ENCODE results near the gene RAB5B. TPM values are rescaled to one million over a fixed set of nuclear protein-coding genes. Genes with fewer than 3 reads are reported as not detected.

RAB5B gene
- total RNA-seq, 1 experiment from 2014 or later = 44.5 TPM

DNA sequence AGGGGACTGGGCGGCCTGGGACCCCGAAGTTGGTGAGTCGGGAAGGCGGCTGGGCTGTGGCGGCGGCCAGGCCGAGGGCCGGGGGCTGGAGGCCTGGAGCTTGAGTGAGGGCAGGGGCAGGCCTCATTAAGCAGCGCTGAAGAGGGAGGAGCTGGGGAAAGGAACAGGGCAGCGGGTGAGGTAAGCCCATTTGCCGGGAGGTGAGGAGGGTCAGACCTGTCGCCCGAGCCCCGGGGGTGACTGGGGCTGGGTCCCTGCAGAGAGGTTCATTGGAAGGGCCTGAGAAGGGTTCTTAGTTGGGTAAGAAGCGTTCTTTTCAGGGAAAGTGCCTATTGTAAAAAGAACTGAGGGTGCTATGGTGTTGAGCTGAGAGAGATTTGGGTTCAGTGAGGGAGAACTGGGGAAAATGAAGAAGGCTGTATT, 441 bp downstream of the RAB5B start:
- intact Hi-C loops (cut with micrococcal nuclease) = no loop called here
- Histone ChIP-seq H3K27me3 (ENCODE audit: insufficient read depth, low read length) (no peaks in the 10 kb centered on the region), H3K4me3 (replicated peaks in 1 of 2; ENCODE audit: low read depth in 1 of 2, low read length in 2 of 2) (peak overlapping the region; percentile 78 to 94), H3K36me3 (ENCODE audit: control insufficient read depth in 1 of 2, insufficient read depth in 2 of 2, low read length in 2 of 2) (peaks cover 6 to 19% of the 10 kb centered on the region in 2 experiments; a peak in 3 of 4 replicates), H4K20me1 (ENCODE audit: insufficient read depth) (no peaks in the 10 kb centered on the region), H3K9me3 (ENCODE audit: control insufficient read depth in 1 of 2, insufficient read depth in 1 of 2, low read depth in 1 of 2, low read length in 2 of 2) (no peaks in the 10 kb centered on the region), H3K4me2 (ENCODE audit: low read length) (peak overlapping the region; percentile 91), H2AFZ (ENCODE audit: low read depth, low read length, poor library complexity, severe bottlenecking) (no peak overlapping the region), H3K4me1 (ENCODE audit: control insufficient read depth in 1 of 2, insufficient read depth in 2 of 2, low read length in 2 of 2) (peaks cover 17 to 32% of the 10 kb centered on the region in 2 experiments), H3K9me2 (ENCODE audit: insufficient read depth) (no peaks in the 10 kb centered on the region), H3K27ac (ENCODE audit: low read depth, low read length) (peak overlapping the region; percentile 80), H3K79me2 (ENCODE audit: insufficient read depth, low read length) (peaks cover 20% of the 10 kb centered on the region; the same call in 1 of the 2 replicates), H3K9ac (ENCODE audit: low read length) (peak overlapping the region; percentile 79)
- peak; percentile 43 for ATAC-seq
- no TSS peak for BruUV-seq (replicated peaks)
- no peak for DNase-seq (ENCODE audit: low read depth, low spot score)
- ChIA-PET CTCF (interaction anchor here (0.9 to 4.7 kb wide), 7 partner anchors 9 to 662 kb away, joined by 3 to 35 read pairs (median 5); partner anchors contain the start of gene SUOX), POLR2A (interaction anchor here (0.6 to 1.9 kb wide), 22 partner anchors 8 to 1138 kb away, joined by 3 to 13 read pairs (median 4); partner anchors contain the start of genes DGKA, DNAJC14, ORMDL2 and PYM1), RAD21 (ENCODE audit: low non-redundant PET in 1 of 2, low total read pairs in 2 of 2, uncharacterized antibody in 2 of 2, unreplicated experiment in 2 of 2) (interaction anchor here (1.0 to 1.6 kb wide), 2 partner anchors 22 to 236 kb away, joined by 3 to 6 read pairs; partner anchors contain the start of gene SUOX (in 1 of the 2))
- TF ChIP-seq ZFX (IDR thresholded peaks at IDR 0.05) = peak; percentile 51
- no peak for TF ChIP-seq CTCF (IDR thresholded peaks at IDR 0.05 in 2 of 3, conservative IDR thresholded peaks at IDR 0.05 in 1 of 3; ENCODE audit: borderline replicate concordance in 1 of 3, insufficient read depth in 1 of 3, low read depth in 2 of 3, low read length in 2 of 3)
- no peak for TF ChIP-seq EGR1 (IDR thresholded peaks at IDR 0.05; ENCODE audit: low read depth)

DNA sequence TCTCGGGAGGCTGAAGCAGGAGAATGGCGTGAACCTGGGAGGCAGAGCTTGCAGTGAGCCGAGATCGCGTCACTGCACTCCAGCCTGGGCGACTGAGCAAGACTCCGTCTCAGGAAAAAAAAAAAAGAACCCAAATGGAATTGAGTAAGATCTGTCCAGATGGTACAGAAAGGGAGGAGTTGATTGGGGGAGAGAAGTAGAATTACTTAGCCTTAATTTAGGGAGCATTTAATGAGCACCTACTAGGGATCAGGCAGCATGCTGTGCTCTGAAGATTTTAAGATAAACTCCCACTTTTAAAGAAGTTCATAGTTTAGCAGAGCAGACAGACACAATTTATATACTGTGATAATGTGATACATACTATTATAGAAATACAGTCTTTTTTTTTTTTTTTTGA, 4.5 kb downstream of the RAB5B start:
- H3K9me3 ChIP-seq (ENCODE audit: control insufficient read depth in 1 of 2, insufficient read depth in 1 of 2, low read depth in 1 of 2, low read length in 2 of 2) = no peaks in the 10 kb centered on the region
- POLR2A ChIA-PET = no interaction called here
- no peaks in the 10 kb centered on the region for H4K20me1 ChIP-seq (ENCODE audit: insufficient read depth)
- H3K79me2 ChIP-seq (ENCODE audit: insufficient read depth, low read length) = peaks cover 18% of the 10 kb centered on the region; the same call in 1 of the 2 replicates
- no peak overlapping the region for H3K9ac ChIP-seq (ENCODE audit: low read length)
- RAD21 ChIA-PET (ENCODE audit: low non-redundant PET in 1 of 2, low total read pairs in 2 of 2, uncharacterized antibody in 2 of 2, unreplicated experiment in 2 of 2) = no interaction called here
- no peak overlapping the region for H3K27ac ChIP-seq (ENCODE audit: low read depth, low read length)
- DNase-seq (ENCODE audit: low read depth, low spot score) = no peak
- ATAC-seq = no peak
- no peaks in the 10 kb centered on the region for H3K9me2 ChIP-seq (ENCODE audit: insufficient read depth)
- H3K36me3 ChIP-seq (ENCODE audit: control insufficient read depth in 1 of 2, insufficient read depth in 2 of 2, low read length in 2 of 2) = no peaks in the 10 kb centered on the region
- H2AFZ ChIP-seq (ENCODE audit: low read depth, low read length, poor library complexity, severe bottlenecking) = no peak overlapping the region
- no peak overlapping the region for H3K4me2 ChIP-seq (ENCODE audit: low read length)
- peaks cover 12 to 24% of the 10 kb centered on the region in 2 experiments for H3K4me1 ChIP-seq (ENCODE audit: control insufficient read depth in 1 of 2, insufficient read depth in 2 of 2, low read length in 2 of 2)
- BruUV-seq (replicated peaks) = no TSS peak
- CTCF ChIA-PET = interaction anchor here (1.1 kb wide), 1 partner anchor 18 kb away, joined by 3 read pairs; no protein-coding TSS in a partner anchor
- intact Hi-C loops (cut with micrococcal nuclease) = no loop called here
- no peaks in the 10 kb centered on the region for H3K27me3 ChIP-seq (ENCODE audit: insufficient read depth, low read length)
- H3K4me3 ChIP-seq (replicated peaks in 1 of 2; ENCODE audit: low read depth in 1 of 2, low read length in 2 of 2) = no peak overlapping the region
- no peak for TF ChIP-seq MAX (IDR thresholded peaks at IDR 0.05)
- TF ChIP-seq ATF3 (IDR thresholded peaks at IDR 0.05) = no peak
- TF ChIP-seq CTCF (IDR thresholded peaks at IDR 0.05 in 2 of 3, conservative IDR thresholded peaks at IDR 0.05 in 1 of 3; ENCODE audit: borderline replicate concordance in 1 of 3, insufficient read depth in 1 of 3, low read depth in 2 of 3, low read length in 2 of 3) = no peak
- TF ChIP-seq, protein P1, sequence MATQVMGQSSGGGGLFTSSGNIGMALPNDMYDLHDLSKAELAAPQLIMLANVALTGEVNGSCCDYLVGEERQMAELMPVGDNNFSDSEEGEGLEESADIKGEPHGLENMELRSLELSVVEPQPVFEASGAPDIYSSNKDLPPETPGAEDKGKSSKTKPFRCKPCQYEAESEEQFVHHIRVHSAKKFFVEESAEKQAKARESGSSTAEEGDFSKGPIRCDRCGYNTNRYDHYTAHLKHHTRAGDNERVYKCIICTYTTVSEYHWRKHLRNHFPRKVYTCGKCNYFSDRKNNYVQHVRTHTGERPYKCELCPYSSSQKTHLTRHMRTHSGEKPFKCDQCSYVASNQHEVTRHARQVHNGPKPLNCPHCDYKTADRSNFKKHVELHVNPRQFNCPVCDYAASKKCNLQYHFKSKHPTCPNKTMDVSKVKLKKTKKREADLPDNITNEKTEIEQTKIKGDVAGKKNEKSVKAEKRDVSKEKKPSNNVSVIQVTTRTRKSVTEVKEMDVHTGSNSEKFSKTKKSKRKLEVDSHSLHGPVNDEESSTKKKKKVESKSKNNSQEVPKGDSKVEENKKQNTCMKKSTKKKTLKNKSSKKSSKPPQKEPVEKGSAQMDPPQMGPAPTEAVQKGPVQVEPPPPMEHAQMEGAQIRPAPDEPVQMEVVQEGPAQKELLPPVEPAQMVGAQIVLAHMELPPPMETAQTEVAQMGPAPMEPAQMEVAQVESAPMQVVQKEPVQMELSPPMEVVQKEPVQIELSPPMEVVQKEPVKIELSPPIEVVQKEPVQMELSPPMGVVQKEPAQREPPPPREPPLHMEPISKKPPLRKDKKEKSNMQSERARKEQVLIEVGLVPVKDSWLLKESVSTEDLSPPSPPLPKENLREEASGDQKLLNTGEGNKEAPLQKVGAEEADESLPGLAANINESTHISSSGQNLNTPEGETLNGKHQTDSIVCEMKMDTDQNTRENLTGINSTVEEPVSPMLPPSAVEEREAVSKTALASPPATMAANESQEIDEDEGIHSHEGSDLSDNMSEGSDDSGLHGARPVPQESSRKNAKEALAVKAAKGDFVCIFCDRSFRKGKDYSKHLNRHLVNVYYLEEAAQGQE (IDR thresholded peaks at IDR 0.05; ENCODE audit: low read depth) = no peak
- TF ChIP-seq SRF (IDR thresholded peaks at IDR 0.05; ENCODE audit: low read depth) = no peak
- no peak for TF ChIP-seq CEBPB (IDR thresholded peaks at IDR 0.05; ENCODE audit: low read depth)
- TF ChIP-seq EZH2 (IDR thresholded peaks at IDR 0.05) = no peak
- no peak for TF ChIP-seq POLR2AphosphoS5 (IDR thresholded peaks at IDR 0.05; ENCODE audit: low read depth, low read length)
